NT2/D1 (cell line): ENCODE measurements around the gene YKT6.

Experiments used
- SUZ12 ChIP-seq: IDR thresholded peaks from 2 replicates; pipeline ENCODE4 v1.6.1; 2011; ENCODE audit not compliant: insufficient read length, insufficient read depth; ENCODE audit errors: extremely low read depth
- YY1 ChIP-seq: IDR thresholded peaks from 2 replicates; pipeline ENCODE4 v1.6.1; 2011; ENCODE audit not compliant: insufficient read length, insufficient read depth

GRCh38 chr7:44222776-44223261 is 22.0 kb downstream of the YKT6 start:
- no peak for TF ChIP-seq YY1
- no peak for TF ChIP-seq SUZ12
